ENCODE data around the gene RAB27B.
"Not testable (repeated sequence)": the region's sequence is repeated elsewhere in the genome, so short reads cannot be mapped to it uniquely, and the experiment has no call there.

RAB27B gene

DNA sequence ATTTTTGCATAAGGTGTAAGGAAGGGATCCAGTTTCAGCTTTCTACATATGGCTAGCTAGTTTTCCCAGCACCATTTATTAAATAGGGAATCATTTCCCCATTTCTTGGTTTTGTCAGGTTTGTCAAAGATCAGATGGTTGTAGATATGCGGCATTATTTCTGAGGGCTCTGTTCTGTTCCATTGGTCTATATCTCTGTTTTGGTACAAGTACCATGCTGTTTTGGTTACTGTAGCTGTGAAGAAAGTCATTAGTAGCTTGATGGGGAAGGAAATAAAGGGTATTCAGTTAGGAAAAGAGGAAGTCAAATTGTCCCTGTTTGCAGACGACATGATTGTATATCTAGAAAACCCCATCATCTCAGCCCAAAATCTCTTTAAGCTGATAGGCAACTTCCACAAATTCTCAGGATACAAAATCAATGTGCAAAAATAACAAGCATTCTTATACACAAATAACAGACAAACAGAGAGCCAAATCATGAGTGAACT, 7.4 kb upstream of the RAB27B start:
- DNase-seq = not testable (repeated sequence)

DNA sequence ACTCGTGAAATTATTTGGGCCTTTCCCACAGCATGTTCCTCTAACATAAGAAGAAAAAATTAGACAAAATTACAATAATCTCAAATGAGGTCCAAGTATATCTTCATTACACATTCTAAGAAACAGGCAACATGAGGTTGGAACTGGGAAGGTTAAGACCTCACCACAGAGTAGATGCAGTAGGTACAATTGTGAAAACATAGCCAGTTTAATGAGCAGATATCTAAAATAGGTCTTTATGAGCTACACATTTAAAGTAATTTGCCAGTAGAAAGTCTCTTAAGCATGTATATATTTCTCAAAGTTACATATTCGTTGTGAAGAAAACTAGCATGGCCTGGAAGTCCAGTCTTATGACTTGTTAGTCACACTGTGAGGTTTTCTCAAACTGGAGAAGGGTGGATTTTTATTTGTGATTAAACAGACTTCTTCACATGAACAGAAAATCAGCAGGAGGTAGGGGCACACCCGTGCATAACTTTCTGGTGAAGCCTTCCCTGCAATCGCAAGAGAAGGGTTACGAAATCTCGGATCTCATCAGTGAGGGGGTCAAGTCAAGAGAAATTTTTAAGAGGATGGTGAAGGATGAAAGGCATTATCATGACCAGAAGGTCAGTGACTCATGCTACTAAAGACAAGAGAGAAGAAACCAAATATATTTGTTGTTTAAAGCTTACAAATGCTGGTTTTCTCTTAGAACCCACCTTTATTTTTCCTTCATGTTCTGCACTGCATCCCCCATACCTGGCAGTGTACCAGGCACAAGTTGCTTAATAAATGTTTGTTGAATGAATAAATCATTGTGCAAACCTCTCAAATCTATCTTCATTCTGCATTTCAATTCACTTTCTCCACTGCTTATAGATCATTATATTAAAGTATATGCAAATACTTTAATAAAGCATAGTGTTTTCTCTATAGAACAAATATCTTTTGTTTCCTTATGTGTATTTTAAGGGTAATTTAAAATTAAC, 5.1 kb upstream of the RAB27B start:
- no peak for DNase-seq

DNA sequence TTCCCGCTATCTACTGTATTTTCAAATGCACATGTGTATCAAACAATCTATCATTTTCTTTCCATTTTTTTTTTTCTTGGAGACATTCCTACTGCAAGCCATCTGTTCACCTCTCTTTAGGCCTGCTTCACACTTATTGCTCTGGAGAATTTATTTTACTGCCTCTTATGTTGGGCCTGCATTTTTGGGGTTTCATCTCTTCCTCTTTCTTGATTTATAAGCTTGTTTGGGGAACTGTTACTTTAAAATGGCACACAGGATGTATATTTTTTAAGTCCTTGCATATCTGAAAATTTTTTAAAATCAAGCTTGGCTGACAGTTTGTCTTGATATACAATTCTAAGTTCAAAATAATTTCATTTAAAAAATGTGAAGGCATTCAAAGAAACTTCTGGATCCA, 3.5 kb upstream of the RAB27B start:
- DNase-seq = no peak

DNA sequence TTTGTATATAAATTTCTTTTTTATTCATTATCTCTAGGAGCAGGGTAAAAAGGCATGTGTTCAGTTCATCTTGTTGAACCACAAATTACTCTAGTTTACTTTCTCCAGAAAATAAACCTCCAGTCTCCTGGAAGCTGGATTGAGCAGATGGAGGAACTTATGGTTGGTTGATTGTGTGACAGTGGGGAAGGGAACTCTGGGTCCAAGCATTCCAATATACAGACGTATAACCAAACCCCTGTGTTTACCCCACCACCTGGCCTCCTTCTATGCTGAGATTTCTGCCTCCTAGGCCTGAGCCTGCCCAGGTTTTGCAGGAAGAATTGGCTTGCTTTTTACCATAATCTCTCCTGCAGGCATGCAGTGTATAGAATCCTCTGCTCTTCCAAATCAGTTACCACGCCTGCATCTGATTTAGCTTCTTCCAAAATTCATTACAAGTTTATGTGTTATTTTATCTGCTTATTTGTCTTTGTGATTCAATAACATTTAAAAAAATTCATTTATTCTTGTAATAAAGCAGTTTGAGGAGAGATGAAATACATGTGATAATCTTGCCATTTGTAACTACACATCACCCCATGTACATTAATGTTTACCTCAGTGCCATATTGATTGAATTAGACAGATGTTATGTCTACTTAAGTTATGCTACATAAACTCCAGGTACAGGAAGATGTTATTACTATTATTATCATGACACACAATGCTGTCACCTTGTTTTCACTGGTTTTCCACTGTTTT, 2.5 kb upstream of the RAB27B start:
- DNase-seq = no peak

DNA sequence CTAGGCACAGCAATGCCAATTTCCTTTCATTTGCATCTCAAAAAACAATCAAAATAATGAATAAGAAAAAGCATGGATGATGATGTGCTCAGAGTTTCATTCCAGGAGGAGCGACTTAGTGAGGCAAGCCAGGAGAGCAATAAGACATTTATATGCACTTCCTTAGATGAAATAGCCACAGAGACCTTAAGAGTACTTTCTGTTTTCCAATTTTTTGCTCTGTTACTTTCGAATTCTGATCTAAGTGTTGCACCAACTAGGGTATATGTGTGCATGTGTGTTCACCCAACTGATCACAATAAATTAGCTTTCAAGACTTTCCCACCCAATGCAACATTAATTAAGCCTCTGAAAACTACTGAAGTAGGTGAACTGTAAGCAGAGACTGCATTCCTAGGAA, 709 bp downstream of the RAB27B start:
- no peak for DNase-seq

DNA sequence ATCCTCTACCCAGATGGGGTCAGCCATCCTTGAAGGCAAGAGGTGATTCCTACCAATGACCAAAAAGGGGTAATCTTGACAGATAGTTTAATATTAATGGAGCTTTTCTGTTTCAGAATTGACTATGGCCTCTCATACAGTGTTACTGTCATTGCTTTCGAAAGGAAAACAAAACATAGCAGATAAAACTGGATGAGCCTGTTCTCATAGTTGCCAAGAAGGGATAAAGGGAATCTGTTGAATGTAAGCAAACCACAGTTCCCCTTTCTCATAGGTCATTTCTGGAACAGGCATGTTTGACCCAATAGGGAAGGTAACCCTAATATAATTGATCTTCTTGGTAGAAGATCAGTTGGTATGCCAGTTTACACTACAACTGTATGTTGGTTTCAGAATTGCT, 1.6 kb downstream of the RAB27B start:
- DNase-seq = no peak

DNA sequence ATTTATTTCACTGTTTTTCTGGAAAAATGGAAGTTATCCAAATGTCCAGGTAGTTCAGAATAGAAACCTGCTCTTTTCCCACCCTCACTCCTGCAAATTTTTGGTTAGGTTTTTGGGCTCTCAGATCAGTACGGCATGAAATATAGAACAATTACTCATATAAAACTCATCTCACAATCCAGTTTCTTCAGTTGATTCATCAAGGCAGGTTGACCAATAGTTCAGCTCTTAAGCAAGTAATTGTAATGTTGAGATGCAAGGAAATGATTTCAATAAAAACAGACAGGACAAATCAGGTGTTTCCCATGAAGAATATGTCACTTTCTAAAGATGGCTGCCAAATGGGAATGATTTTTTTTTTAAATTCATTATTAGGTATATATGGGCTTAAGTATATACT, 2.0 kb downstream of the RAB27B start:
- DNase-seq = no peak

DNA sequence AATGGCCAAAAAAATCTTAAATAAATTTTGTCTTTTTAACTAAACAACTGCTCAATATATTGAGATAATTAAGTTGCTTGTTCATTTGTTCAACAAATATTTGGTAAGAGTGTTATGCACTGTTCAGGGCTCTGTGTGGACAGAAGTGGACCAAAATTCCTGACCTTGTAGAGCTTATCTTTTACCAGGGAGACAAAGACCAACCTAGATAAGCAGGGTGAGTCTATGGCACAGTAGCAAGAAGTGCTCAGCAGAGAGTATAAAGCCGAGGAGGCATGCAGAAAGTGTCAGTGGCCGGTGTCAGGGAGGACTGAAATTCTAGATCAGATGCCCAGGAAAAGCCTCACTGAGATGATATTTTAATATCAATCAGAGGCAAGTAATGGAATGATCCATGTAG, 2.6 kb downstream of the RAB27B start:
- no peak for DNase-seq

DNA sequence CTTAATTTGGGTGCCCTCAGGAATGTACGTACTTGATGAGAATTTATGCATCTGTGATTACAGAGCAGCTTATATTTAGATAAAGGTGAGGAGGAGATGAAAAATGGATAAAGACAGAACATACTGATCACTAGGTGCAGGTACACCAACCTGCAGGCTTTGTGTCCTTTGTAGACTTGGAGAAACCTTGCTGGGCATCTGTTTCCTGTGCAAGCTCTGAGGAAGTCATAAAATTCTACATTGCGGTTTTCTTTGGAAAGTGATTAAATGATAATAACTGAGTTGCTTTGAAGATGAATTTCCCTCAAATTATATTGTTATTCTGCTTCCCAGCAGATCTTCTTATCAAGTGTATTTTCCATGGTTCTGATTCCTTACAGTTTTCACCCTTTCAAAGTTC, 7.7 kb downstream of the RAB27B start:
- no peak for DNase-seq

DNA sequence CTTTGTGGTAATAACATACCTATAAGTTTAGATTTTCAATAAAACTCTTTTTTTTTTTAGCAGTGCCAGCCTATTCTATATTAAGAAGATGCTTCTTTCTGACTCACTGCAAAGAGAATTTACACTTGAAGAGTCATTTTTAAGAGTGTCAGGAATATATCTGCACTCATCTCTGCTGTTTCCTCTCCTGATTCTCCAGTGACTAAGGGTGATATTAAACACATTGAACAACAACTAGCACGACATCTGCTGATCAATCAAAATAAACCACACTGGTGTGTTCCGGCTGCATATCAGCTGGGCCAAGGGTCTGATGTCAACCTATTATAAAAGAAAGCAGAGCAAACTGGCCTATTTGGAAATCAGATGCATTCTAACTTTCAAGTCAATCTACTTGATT, 15.0 kb downstream of the RAB27B start:
- no peak for DNase-seq

DNA sequence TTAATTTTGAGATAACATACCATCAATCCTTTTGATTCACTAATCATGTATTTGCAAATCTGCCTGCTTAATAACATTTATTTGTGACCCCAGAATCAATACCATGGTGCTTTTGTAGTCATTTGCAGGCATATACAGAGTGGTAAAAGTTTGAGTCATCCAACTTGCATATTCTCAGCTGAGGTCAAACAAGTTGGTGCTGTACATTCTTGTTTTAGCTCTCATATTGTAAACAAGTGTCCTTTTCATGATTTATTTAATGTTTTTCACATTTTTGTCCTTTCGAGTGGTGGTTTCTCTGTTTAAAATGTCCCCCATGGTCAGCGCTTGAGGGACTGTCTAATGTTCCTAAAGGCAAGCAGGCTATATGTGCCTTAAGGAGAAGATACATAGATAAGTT, 17.5 kb downstream of the RAB27B start:
- no peak for DNase-seq

DNA sequence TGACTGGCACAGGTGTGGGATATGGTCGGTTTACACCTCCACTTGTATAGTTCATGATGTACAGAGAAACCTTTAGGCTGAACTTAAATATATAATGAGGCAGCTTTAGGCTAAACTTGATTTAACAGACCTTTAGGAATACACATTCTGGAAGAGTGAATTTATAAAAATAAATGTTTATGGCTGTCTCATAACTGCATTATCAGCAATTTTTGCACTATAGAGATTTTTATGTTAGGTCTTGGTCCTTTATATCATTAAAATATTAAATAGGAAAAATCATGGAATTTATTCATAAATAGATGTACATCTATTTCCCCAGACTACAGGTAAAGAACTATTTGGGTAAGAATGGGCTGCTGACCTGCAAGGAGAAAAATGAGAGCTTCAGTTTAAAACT, 19.8 kb downstream of the RAB27B start:
- DNase-seq = no peak

DNA sequence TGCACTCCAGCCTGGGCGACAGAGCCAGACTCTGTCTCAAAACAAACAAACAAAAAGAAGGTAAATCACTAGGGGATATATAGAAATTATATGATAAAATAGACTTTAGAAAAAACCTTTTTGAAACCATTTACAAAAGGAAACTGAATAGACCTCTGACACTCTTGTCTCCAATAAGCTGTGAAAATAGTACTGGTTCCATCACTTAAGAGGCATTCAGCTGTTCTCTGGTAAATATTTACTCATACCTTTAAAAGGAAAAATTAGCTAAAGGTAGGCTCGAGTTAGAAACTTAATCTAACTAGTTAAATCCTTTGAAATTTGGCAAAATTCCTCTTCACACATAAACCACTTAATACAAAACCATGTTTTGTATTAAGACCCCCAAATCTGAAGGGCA, 21.4 kb downstream of the RAB27B start:
- DNase-seq = no peak

DNA sequence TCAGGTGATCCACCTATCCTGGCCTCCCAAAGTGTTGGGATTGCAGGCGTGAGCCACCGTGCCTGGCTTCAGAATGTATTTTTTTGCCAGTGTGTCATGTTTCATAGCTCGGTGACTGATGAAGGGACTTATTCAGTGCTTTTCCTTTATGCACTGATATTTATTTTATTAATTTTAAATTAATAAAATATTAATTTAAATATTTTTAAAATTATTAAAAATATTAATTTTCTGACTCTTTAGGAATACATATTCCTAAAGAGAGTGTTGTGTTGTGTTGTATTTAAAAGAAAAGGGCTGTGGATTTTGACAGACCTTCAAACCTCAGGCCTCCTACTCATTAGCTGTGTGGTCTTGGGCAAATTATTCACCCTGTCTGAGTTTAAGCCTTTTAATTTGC, 22.3 kb downstream of the RAB27B start:
- no peak for DNase-seq

DNA sequence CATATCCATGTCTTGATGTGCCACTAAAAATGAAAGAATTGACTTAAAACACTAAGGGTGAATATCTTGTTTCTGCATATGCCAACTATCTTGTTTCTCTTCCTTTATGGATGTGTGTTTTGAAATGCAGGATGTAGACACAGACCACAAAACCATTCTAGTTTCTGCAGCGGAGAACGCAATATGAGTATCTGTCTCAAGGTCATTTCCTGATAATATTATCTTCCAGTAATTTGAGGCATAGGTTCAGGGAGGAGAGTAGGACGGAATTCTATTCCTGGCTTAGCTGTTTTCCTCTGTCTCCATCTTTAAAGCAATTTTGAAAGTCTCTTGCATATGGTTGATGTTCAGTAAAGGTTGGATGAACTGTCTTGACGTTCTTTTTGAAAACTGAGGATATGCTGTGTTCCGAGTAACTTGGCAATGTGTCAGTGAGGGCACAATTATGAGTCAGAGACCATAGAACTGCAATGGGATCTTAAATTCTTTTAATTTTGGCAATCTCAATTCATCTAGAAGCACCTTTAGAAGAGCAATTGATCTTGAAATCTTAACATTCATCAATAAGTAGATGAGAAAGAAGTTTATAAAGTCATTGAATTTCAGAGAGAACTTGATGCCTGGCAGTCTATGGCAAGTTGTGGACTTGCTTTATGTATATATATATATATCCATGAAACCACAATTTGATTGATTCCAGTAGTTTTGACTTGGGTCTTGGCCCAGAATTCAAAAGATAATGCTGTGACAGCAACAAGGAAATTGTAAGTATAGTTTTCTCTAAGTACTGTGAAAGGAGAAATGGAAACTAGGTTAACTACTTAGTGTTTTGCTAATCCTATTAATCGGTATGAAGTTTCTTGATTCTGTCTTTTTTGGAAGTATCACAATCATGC, 24.8 kb downstream of the RAB27B start:
- no peak for DNase-seq

DNA sequence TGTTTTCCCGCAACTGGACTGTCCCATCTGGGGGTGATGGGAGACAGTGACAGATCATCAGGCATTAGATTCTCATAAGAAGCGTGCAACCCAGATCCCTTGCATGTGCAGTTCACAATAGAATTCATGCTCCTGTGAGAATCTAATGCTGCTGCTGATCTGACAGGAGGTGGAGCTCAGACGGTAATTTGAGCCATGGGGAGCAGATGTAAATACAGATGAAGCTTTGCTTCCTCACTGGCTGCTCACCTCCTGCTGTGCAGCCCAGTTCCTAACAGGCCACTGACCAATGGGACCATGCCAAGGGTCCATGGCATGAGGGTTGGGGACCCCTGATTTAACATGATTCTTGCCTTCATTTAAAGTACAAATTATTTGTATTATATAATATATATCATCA, 26.8 kb downstream of the RAB27B start:
- not testable (repeated sequence) for DNase-seq

DNA sequence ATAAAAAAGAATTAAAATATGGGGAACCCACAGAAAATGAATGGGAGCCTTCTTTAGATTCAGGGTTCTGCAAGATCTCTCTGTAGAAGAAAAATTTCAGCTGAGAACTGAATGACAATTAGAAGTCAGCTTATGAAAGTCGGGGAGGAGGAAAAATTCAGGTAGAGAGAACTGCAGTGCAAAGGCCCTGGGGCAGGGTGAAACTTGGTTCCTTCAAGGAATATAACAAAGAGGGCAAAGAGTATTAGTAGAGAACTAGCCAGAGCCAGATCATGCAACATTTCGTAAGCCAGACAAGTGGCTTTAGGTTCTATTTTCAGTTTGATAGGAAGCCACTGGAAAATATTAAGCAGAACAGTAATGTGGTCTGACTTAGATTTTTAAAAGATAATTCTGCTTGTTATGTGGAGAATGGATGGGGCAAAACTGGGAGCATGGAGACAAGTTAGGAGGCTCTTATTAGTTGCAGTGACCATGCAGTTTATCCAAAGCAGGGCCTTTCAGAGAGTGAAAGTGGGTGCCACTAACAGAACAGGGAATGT, 27.9 kb downstream of the RAB27B start:
- no peak for DNase-seq

DNA sequence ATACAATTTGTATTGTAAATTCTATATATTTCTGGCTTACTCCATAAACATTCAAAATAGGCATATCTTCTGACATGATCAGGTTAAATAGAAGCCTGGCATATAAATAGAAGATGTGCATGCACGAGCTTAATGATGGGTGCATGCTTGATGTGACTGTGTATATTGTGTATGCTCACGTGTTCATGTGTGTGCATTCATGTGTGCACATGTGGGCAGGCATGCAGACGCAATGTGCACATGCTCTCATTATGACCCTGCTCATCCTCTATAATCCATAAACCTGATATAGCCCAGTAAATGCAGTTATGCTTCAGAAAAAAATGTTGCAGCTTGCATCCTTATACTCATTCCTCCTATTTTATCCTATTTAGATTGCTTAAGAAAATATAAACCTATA, 29.2 kb downstream of the RAB27B start:
- DNase-seq = no peak

DNA sequence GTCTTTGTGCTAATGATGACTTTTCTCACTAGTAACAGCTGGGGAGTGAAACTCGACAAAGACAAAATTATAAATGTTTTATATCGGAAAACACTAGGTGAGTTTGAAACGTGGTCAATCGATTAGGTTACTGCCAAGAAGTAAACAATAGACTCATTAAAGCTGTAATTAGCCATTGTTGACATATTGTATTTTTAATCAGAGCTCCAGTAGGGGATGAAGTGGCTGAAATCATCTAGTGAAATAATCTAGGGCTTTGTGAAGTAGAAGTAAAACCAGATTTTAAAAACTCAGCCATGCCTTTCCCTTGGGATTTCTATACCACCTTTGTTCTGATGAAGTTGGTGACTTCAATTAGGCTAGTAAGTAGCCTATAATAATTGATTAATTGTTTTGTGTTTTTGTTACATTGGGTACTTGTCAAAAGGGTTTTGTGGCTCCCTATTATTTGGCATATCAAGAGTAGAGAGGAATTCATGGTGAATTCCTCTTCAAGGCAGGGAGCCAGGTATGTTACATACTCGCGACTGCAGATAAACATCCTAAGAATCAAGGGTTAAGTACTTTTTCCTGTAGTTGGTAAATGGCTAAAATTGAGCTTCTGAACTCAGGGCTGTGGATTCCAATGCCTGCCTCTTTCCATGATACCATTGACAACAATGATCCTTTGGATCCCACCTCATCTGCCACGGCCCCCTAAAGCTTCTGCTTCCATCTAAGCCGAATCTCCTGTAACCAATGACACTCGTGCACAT, 31.6 kb downstream of the RAB27B start:
- DNase-seq = no peak

DNA sequence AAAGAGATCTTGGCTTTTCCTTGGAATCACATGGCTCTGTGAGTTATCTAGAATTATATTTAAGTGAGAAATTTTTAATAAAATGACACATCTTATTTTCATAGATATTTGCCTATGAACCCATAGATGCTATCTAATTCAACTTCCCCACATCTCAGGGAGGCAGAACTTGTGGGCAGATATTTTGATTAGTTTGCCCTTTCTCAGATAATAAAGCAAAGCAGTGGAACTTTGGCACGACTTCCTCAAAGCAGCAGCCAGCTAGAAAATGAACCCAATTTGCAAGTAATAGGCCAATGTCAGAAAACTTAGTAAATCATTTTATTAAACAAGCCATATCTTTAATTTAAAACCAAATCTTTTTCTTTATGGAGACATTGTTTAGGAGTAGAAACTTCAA, 32.7 kb downstream of the RAB27B start:
- DNase-seq = no peak

DNA sequence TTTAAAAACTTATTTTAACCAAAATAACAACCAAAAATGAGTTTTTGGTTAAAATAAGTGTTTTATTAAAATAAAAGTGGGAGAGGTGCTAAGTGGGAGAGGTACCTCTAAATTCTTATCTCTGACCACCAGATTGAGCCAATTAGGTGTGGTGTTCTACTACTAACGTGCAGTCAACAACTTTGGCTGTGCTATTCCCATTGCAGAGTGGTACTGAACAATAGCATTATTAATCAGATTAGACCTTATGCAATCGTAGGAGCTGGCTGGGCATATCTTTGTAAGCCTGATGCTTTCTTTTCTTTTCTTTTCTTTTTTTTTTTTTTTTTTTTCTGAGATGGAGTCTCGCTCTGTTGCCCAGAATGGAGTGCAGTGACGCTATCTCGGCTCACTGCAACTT, 38.9 kb downstream of the RAB27B start:
- no peak for DNase-seq

DNA sequence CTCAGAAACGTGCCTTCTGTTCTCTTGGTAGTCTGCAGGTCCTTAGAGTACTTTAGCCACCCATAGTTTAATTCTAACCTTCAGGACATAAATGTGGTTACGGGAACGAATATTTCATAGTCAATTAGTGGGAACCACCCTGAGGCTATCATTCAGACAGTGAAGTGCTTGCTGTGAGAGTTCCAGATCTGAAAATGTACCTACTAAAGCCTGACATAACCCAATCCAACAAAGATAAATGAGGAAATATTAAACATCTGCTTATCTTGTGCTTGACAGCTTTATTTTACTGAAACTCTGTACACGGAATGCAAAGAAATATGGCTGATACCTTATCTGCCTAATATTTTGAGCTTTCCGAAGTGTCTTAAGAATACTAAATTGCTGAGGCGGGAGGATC, 43.0 kb downstream of the RAB27B start:
- no peak for DNase-seq

Measured in activated effector memory CD4-positive, alpha-beta T cell treated with Interleukin-2 at 50 U/mL for 16 hours (primary cell).